ENCODE results near the gene OSM. TPM values are rescaled to one million over a fixed set of nuclear protein-coding genes. Genes with fewer than 3 reads are reported as not detected.

OSM gene
- 0.52 TPM for total RNA-seq

GRCh38 chr22:30266445-30267381 lies at the start of gene OSM:
OSM (minus strand) TSS chr22:30266851; CDS start chr22:30266799, 52 bp downstream.
- Histone ChIP-seq H3K27ac (ENCODE audit: low read depth, low read length) (peak within 1 kb of the TSS; percentile 51), H3K27me3 (ENCODE audit: control insufficient read depth in 3 of 3, insufficient read depth in 3 of 3, low read length in 3 of 3) (peaks cover 0 to 14% (median 13%) of the 10 kb centered on the region in 3 donors), H3K9me3 (ENCODE audit: control insufficient read depth in 3 of 3, low read length in 3 of 3) (no peaks in the 10 kb centered on the region), H3K4me3 (ENCODE audit: low read length in 3 of 3) (peak within 1 kb of the TSS in 2 of 3 donors; percentile 23 to 40), H3K9ac (ENCODE audit: low read depth in 1 of 3, low read length in 3 of 3) (peak within 1 kb of the TSS in 2 of 3 donors; percentile 16 to 32), H3K4me1 (ENCODE audit: control insufficient read depth in 3 of 3, insufficient read depth in 3 of 3, low read length in 3 of 3) (peaks cover 0 to 12% (median 2%) of the 10 kb centered on the region in 3 donors), H3K36me3 (ENCODE audit: control insufficient read depth in 3 of 3, insufficient read depth in 3 of 3, low read length in 3 of 3) (no peaks in the 10 kb centered on the region)

DNA sequence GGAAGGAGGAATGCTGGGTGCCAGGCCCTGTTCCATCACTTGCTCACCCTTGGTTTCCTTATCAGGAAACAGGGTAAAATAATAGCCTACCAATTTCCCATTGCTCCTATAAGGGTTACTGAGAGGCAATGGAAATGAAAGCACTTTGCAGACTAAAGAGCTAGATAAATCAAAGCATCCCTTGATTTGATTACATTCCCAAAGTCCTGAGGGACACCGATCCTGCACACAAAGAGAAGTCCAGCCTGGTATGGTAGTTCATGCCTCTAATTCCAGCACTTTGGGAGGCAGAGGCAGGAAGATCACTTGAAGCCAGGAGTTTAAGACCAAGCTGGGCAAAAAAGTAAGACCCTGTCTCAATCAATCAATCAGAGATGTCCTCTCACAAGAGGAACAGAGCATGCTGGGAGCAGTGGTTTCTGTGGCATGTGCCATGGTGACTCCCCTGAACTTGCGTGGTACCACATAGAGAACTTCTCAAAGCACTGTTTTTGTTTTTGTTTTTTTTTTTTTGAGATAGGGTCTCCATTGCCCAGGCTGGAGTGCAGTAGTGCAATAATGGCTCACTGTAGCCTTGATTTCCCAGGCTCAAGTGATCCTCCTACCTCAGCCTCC lies 49.4 kb upstream of the OSM start:
- H3K27ac ChIP-seq (ENCODE audit: low read depth, low read length), result no peak overlapping the region
- H3K36me3 ChIP-seq (ENCODE audit: control insufficient read depth in 3 of 3, insufficient read depth in 3 of 3, low read length in 3 of 3), result peaks cover 2 to 3% (median 3%) of the 10 kb centered on the region in 3 donors
- no peaks in the 10 kb centered on the region for H3K27me3 ChIP-seq (ENCODE audit: control insufficient read depth in 3 of 3, insufficient read depth in 3 of 3, low read length in 3 of 3)
- peaks cover 25 to 46% (median 35%) of the 10 kb centered on the region in 3 donors for H3K4me1 ChIP-seq (ENCODE audit: control insufficient read depth in 3 of 3, insufficient read depth in 3 of 3, low read length in 3 of 3)
- H3K4me3 ChIP-seq (ENCODE audit: low read length in 3 of 3), result no peak overlapping the region
- no peak overlapping the region for H3K9ac ChIP-seq (ENCODE audit: low read depth in 1 of 3, low read length in 3 of 3)
- no peaks in the 10 kb centered on the region for H3K9me3 ChIP-seq (ENCODE audit: control insufficient read depth in 3 of 3, low read length in 3 of 3)

DNA sequence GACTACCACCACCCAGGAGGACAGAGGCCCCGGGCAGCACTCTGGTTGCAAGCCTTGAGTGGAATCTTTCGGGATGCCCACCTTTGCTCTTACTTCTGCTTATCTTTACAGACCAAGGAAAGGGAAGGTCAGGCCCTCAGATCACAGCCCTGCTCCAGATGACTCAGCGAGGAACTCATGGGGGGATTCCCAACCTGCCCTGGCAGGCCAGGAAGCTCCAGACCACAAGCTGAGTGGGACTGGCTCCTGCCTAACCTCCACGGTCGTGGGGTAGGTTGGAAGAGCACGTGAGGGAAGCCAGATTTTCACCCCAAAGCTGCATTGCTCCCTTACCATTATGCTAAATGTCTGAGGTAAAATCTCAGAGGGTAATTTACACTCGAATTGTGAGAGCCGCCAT lies 48.3 kb upstream of the OSM start:
- peaks cover 34 to 46% (median 36%) of the 10 kb centered on the region in 3 donors for H3K4me1 ChIP-seq (ENCODE audit: control insufficient read depth in 3 of 3, insufficient read depth in 3 of 3, low read length in 3 of 3)
- no peaks in the 10 kb centered on the region for H3K27me3 ChIP-seq (ENCODE audit: control insufficient read depth in 3 of 3, insufficient read depth in 3 of 3, low read length in 3 of 3)
- H3K36me3 ChIP-seq (ENCODE audit: control insufficient read depth in 3 of 3, insufficient read depth in 3 of 3, low read length in 3 of 3), result peaks cover 0 to 3% (median 0%) of the 10 kb centered on the region in 3 donors
- no peak overlapping the region for H3K9ac ChIP-seq (ENCODE audit: low read depth in 1 of 3, low read length in 3 of 3)
- no peak overlapping the region for H3K27ac ChIP-seq (ENCODE audit: low read depth, low read length)
- no peaks in the 10 kb centered on the region for H3K9me3 ChIP-seq (ENCODE audit: control insufficient read depth in 3 of 3, low read length in 3 of 3)
- no peak overlapping the region for H3K4me3 ChIP-seq (ENCODE audit: low read length in 3 of 3)

- H3K4me1 ChIP-seq (ENCODE audit: control insufficient read depth in 3 of 3, insufficient read depth in 3 of 3, low read length in 3 of 3), result peaks cover 43 to 49% (median 45%) of the 10 kb centered on the region in 3 donors
- no peaks in the 10 kb centered on the region for H3K27me3 ChIP-seq (ENCODE audit: control insufficient read depth in 3 of 3, insufficient read depth in 3 of 3, low read length in 3 of 3)
- no peaks in the 10 kb centered on the region for H3K9me3 ChIP-seq (ENCODE audit: control insufficient read depth in 3 of 3, low read length in 3 of 3)
- H3K36me3 ChIP-seq (ENCODE audit: control insufficient read depth in 3 of 3, insufficient read depth in 3 of 3, low read length in 3 of 3), result no peaks in the 10 kb centered on the region
- H3K9ac ChIP-seq (ENCODE audit: low read depth in 1 of 3, low read length in 3 of 3), result no peak overlapping the region
- H3K4me3 ChIP-seq (ENCODE audit: low read length in 3 of 3), result no peak overlapping the region
- H3K27ac ChIP-seq (ENCODE audit: low read depth, low read length), result no peak overlapping the region
Measured at GRCh38 chr22:30313527-30314363, 47.1 kb upstream of the OSM start.

GRCh38 chr22:30312053-30312452 lies 45.4 kb upstream of the OSM start:
- H3K4me1 ChIP-seq (ENCODE audit: control insufficient read depth in 3 of 3, insufficient read depth in 3 of 3, low read length in 3 of 3), result peaks cover 43 to 53% (median 48%) of the 10 kb centered on the region in 3 donors
- H3K9me3 ChIP-seq (ENCODE audit: control insufficient read depth in 3 of 3, low read length in 3 of 3), result no peaks in the 10 kb centered on the region
- H3K4me3 ChIP-seq (ENCODE audit: low read length in 3 of 3), result no peak overlapping the region
- no peak overlapping the region for H3K27ac ChIP-seq (ENCODE audit: low read depth, low read length)
- H3K9ac ChIP-seq (ENCODE audit: low read depth in 1 of 3, low read length in 3 of 3), result no peak overlapping the region
- H3K27me3 ChIP-seq (ENCODE audit: control insufficient read depth in 3 of 3, insufficient read depth in 3 of 3, low read length in 3 of 3), result no peaks in the 10 kb centered on the region
- H3K36me3 ChIP-seq (ENCODE audit: control insufficient read depth in 3 of 3, insufficient read depth in 3 of 3, low read length in 3 of 3), result no peaks in the 10 kb centered on the region

- peak overlapping the region in 2 of 3 donors; percentile 26 to 47 for H3K9ac ChIP-seq (ENCODE audit: low read depth in 1 of 3, low read length in 3 of 3)
- H3K4me3 ChIP-seq (ENCODE audit: low read length in 3 of 3), result peak overlapping the region in 2 of 3 donors; percentile 20 to 29
- H3K4me1 ChIP-seq (ENCODE audit: control insufficient read depth in 3 of 3, insufficient read depth in 3 of 3, low read length in 3 of 3), result peaks cover 49 to 56% (median 53%) of the 10 kb centered on the region in 3 donors
Measured at GRCh38 chr22:30310881-30311771, 44.5 kb upstream of the OSM start.

DNA sequence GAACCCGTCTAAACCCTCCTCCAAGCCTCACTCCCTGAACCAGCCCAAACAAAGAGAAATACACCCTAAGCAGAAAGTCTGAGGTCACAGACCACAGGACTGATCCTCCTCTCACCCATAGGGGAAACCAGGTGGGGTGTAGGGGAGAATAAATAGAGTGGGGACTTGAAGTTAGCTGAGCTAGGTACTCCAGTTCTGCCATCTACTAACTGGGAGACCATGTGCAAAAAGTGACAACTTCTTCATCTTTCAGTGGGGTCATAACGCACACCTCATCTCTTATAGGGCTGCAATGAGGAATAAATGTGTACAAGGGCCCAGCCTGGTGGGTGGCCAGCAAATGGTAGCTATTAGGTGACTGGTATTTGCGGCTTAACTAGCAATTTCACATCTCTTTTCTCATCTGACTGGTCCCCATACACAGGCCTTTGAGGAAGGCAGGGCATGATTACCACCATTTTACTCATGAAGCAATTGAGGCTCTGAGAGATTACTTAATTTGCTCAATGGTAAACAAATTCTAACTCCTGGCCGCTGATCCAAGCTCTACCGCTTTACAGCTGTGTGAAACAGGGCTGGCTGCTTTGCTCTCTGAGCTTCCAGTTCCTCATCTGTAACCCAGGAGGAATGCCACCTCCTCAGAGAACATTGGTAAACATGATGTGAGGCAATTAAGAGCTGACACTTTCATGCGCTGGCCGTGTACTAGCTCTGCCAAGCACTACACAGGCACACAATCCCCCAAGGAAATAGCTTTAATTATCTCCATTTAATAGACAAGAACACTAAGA lies 43.5 kb upstream of the OSM start:
- Histone ChIP-seq H3K36me3 (ENCODE audit: control insufficient read depth in 3 of 3, insufficient read depth in 3 of 3, low read length in 3 of 3) (no peaks in the 10 kb centered on the region), H3K4me3 (ENCODE audit: low read length in 3 of 3) (no peak overlapping the region), H3K9ac (ENCODE audit: low read depth in 1 of 3, low read length in 3 of 3) (no peak overlapping the region), H3K4me1 (ENCODE audit: control insufficient read depth in 3 of 3, insufficient read depth in 3 of 3, low read length in 3 of 3) (peaks cover 58 to 66% (median 60%) of the 10 kb centered on the region in 3 donors), H3K27ac (ENCODE audit: low read depth, low read length) (no peak overlapping the region), H3K27me3 (ENCODE audit: control insufficient read depth in 3 of 3, insufficient read depth in 3 of 3, low read length in 3 of 3) (no peaks in the 10 kb centered on the region), H3K9me3 (ENCODE audit: control insufficient read depth in 3 of 3, low read length in 3 of 3) (no peaks in the 10 kb centered on the region)

More at GRCh38 chr22:30310881-30311771, 44.5 kb upstream of the OSM start:
- no peaks in the 10 kb centered on the region for H3K36me3 ChIP-seq (ENCODE audit: control insufficient read depth in 3 of 3, insufficient read depth in 3 of 3, low read length in 3 of 3)
- H3K27ac ChIP-seq (ENCODE audit: low read depth, low read length), result no peak overlapping the region
- no peaks in the 10 kb centered on the region for H3K9me3 ChIP-seq (ENCODE audit: control insufficient read depth in 3 of 3, low read length in 3 of 3)
- no peaks in the 10 kb centered on the region for H3K27me3 ChIP-seq (ENCODE audit: control insufficient read depth in 3 of 3, insufficient read depth in 3 of 3, low read length in 3 of 3)

DNA sequence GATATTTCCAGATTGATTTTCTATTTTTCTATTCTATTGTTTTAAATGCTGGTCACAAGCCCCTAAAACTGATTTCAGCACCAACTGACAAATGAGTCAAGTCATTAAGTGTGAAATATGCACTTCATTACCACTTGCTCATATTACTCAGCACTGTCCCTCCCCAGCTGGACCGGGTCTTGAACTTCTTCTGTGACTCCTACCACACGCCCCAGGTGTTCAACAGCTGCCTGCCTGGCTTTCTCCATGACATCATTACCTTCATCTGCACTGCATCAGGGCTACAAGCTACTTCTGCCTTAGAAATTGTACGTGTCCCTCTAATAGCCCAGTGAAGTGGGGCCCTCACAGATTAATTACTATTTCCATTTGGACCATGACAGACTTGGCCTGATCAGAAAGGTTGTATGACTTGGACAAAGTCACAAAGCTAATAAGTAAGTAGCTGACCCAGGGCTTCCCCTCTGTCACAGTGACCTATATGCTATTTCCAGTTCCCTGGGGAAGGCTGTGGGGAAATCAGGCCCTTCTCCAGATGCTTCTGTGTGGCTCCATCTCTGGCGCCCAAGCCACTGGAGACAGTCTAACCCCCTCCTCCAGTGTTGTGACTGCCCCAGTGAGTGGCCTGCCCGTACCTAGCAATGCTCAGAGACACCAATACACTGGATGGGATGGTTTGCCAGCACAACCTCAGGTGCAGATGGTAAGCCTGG lies 42.0 kb upstream of the OSM start:
- Histone ChIP-seq H3K4me1 (ENCODE audit: control insufficient read depth in 3 of 3, insufficient read depth in 3 of 3, low read length in 3 of 3) (peaks cover 68 to 75% (median 70%) of the 10 kb centered on the region in 3 donors), H3K36me3 (ENCODE audit: control insufficient read depth in 3 of 3, insufficient read depth in 3 of 3, low read length in 3 of 3) (peaks cover 0 to under 1% (median 0%) of the 10 kb centered on the region in 3 donors), H3K9ac (ENCODE audit: low read depth in 1 of 3, low read length in 3 of 3) (peak overlapping the region in 1 of 3 donors; percentile 16), H3K27ac (ENCODE audit: low read depth, low read length) (no peak overlapping the region), H3K4me3 (ENCODE audit: low read length in 3 of 3) (no peak overlapping the region), H3K9me3 (ENCODE audit: control insufficient read depth in 3 of 3, low read length in 3 of 3) (no peaks in the 10 kb centered on the region), H3K27me3 (ENCODE audit: control insufficient read depth in 3 of 3, insufficient read depth in 3 of 3, low read length in 3 of 3) (no peaks in the 10 kb centered on the region)

Measured in skeletal muscle tissue (tissue), 4 donors.